GM21619 (cell line): ENCODE results near the gene SMPD3.
"Not testable (repeated sequence)": the region's sequence is repeated elsewhere in the genome, so short reads cannot be mapped to it uniquely, and the experiment has no call there.

Source experiments
- ATAC-seq: cut with Tn5 transposase; IDR thresholded peaks from one replicate; pipeline ENCODE4 v1.9.1; 2021; ENCODE audit not compliant: unreplicated experiment

The SMPD3 gene

DNA sequence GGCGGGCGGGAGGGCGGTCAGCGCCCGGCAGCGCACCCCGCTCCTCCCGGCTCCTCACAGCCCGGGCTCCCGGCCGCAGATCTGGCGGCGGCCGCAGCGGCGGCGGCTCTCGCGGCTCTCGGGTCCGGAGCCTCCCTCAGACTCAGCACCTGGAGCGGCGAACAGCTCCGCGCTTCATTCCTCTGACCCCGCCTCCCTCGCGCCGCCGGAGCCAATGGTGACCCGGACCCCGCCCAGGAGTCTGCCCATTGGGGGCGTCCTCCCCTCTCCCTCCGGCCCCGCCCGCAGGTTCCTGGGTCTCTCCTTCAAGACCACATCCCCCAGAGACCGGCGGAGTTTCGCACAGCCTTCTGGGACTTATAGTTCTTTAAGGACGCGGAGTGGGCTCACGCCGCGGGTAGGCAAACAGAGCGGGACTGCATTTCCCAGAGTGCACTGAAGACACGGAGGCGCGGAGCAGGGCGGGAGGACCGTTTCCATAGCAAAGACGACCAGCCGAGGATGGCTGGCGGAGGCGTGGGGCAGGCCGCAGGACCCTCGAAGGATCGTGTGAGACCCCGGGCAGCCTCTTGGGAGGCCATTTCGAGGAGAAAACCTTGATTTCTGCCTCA, at the start of gene SMPD3:
Gene SMPD3, minus strand, starts transcription at position 149 of the 611 bp plus-strand sequence. CDS start 76,327 bp downstream, outside the sequence.
- peak; percentile 88 for ATAC-seq

DNA sequence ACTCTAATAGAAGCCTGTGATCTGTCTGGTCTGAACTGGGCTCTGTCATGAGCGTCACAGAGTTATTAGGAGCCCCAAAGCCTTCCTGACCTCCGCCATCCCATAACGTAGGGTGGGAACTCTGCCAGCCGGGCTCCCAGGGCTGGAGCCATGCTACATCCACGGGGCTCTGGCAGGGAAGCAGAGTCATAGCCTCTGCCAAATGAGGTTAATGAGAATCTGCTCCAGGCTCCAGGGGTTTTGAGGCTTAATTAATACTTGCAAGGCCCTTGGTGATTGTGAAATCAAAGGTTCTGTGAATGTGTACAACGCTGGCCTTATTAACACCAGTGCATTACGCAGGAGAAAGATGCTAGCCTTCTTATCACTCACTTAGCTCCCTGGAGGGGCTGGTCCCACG, 48.4 kb upstream of the SMPD3 start:
- ATAC-seq: no peak

DNA sequence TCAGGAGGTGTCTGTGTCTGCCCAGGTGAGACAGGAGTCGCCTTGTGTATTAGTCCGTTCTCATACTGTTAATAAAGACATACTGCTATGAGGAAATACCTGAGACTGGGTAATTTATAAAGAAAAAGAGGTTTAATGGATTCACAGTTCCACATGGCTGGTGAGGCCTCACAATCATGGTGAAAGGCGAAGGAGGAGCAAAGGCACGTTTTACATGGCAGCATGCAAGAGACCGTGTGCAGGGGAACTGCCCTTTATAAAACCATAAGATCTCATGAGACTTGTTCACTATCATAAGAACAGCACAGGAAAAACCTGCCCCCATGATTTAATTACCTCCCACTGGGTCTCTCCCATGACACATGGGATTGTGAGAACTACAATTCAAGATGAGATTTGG, 46.0 kb upstream of the SMPD3 start:
- not testable (repeated sequence) for ATAC-seq

DNA sequence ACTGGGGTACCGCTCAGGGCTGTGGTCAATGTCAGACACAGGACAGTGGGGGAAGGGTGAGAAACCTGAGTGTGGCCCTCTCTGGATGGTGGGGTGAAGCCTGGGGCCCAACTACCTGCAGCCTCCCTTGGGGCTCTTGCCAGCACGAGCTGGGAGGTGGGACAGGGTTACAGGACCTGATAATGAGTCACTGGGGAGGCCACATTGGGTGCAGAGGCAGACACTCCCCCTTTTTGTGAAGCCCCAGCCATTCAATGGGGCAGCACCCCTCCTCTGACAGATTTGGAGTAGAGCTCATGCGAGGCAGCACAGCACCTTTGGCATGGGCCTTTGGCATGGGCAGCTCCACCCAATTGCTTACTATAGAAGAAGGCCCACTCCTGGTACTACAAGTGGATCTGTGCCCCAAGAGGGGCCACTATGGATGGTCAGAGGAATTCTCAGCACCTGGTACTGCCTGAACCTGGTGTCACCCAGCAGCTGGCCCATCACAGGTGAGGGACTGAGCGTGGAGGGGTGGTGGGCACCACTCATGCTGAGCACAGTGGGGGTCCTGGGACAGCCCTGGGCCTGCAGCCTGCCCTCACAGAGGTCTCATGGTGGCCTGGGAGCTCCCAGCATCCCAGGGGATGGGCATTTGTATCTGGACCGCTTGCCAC, 45.2 kb upstream of the SMPD3 start:
- ATAC-seq: no peak

DNA sequence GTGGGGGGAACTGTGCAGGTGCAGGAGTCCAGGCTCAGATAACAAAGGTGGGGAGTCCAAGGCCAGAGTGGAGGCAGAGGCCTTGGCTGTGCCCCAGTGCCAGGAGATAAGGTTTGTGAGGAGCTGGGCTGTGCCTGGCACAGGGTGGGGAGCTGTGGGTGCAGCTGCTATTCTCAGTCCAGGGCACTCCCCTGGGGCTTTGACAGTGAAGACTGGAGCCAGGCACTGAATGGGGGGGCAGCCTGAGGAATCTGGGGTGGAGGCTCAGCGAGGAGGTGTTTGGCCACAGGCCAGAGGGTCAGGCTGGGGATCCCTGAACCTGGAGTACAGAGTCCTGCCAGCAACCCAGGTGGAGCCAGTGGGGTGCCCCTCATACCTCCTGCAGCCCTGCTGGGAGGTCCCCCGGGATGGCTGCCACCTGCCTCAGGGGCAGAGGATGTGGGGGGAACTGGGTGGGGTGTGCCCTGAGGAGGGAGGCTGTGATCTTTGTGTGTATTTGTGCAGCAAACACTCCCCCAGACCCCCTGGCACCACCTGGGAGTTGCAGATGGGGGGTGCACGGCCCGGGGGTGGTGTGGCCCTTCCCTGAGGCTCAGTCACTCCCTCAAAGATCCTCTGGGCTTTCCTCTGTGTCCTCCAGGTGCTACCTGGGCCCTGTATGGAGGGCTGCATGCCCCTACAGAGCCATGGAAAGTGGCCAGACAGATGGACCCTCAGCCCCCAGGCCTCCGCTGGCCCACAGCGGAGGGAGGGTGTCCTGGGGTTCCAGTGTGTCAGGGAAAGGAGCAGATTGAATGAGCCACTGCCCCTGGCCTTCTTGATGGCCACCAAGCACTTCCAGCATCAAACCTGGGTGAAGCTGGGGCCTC, 44.5 kb upstream of the SMPD3 start:
- ATAC-seq: no peak

DNA sequence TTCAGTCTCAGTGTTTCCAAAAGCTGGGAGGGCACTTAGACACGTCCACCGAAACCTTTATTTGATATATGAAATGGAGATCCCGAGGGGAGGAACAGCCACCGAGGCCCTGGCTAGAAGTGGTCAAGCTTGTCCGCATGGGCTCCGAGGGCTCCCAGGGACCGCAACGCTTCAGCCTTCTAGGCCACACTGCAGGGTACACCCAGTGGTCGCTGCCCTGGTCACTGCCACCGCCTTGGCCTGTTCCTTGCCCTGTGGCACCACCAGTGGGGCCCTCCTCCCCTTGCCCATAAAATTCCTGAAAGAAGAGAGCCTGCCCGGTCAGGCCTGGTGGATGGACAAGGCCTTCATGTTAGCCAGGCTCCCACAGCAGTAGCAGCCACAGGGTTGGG, 43.8 kb upstream of the SMPD3 start:
- ATAC-seq: no peak

DNA sequence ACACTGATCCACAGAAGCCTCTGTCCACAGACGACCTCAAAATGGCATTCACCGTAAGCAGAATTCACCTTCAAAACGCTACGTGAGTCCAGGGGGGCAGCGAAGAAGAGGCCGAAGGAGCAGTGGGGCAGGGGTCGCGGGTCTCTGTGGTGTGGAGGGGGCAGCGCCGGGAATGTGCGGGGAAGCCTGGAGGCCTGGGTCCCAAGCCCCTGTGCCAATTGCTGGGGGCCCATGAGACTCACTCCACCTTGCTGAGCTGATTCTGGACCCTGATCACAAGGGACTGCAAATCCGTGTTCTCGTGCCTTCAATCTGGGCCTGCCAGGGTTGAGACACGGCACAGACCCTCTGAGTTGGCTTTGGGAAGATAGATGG, 43.3 kb upstream of the SMPD3 start:
- no peak for ATAC-seq

DNA sequence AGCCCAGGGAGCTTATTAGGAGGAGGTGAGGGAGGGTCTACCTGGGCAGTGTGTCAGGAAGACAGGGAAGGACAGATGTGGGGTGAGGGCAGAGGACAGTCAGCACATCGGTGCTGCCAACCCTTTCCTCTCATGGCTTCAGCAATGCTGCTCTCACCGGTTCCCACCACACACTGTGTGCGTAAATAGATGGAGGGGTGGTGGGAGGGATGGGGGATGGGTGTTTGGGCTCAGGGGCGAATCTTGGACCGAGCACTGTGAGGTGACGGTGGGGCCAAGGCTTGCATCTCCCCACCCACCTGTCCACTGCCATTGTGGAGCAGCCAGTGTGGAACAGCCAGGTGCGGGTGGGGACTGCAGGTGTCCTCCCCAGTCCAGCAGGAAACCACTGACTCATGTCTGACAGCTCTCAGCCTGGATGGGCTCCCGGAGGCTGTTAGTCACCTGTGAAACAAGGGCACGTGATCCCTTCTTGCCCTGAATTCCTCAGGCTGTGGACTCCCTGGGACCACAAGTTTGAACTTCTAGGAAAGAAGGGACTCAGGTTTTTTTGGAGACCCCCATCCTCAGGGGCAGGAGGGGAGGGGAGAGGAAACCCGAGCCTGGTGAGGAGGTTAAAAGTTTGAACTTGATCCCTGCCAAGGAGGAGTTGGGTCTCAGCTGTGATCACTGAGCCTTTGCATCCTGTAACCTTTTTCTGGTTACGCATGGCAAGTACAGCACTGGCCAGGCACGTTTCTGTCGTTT, 42.7 kb upstream of the SMPD3 start:
- no peak for ATAC-seq

DNA sequence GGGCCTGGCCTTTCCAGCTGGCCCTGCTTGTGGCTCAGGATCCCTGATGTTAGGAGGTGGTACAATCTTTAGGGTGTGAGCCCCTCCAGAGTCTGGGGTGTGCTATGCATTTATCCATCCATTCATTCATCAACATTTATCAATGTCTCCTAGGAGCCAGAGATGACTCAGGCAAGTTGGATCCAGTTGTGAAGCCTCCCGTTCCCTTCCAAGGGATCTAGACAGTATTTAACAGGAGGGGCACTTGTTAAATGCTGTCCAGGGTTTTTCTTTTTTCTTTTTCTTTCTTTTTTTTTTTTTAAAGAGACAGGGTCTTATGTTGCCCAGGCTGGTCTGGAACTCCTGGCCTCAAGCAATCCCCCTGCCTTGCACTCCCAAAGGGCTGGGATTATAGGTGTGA, 42.0 kb upstream of the SMPD3 start:
- no peak for ATAC-seq

DNA sequence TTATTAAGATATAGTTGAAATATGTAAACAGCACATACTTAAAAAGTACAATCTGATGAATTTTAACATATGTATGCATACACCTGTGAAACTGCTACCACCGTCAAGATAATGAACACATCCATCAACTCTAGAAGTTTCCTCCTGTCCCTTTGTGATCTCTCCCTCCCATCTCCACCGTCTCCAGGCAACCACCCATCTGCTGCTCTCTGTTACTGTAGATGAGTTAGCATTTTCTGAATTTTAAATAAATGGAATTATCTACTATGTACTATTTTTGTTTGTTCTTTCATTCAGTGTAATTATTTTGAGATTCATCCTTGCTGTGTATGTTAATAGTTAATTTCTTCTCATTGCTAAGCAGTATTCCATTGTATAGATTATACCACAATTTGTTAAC, 40.2 kb upstream of the SMPD3 start:
- ATAC-seq: no peak

DNA sequence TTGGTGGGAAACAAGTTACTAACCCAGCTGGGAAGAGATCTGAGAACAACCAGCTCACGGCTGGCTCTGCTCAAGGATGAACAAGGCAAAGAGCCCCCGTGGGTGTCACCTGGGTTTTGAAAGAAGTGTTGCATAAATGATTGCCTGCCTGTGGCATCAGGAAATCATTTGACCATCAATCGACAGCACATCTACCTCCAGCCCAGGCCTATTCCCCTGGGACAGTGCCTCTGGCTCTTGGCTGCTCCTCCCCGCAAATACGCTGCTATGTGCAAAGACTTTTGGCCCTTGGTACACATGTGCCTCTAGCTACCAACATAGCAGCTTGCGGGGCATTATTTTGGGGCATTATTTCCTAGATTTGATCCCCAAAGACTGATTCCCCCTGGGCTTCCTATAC, 39.4 kb upstream of the SMPD3 start:
- no peak for ATAC-seq

DNA sequence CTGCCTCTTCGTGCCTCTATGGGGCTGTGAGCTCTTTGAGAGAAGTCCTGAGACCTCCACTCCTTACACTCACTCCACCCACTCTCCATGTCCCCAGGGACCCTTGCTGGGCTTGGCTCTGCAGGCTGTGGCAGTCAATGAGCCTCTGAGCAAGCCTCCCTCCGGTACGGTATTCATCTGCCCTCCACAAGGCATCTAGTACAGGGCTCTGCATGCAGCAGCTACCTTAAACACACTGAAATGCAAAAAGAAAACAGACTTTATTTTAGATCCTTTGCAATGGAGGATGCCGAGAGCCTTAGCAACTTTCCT, 38.9 kb upstream of the SMPD3 start:
- ATAC-seq: no peak

DNA sequence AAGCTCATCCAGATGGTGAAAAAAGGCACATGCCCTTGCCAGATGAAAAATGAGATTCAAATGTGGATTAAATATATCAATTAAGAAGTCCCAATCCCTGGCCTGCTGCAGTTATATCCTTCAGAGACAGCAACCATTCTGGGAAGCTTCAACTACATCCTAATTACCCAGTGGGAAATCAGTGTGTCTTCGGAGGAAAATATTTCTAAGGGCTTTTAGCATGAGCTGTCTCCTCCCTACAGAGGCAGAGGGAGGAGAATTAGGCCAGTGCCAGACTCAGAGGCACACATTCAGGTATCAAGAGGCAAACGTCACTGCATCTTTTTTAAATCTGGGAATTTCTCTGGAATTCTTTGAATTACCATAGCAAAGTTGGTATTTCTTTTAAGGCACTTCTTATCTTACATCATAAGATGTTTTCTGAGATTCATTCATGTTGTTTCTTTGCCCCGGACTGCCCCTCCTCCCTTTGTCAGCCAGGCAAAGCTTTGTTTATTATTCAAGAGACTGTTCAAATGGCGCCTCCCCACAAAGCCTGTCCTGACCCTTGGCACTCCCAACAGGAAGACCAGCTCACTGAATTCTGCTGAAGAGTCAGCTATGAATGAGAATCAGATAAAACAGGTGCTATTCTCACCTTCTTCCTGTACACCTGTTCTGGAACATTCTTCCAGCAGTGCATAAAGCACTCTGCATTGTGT, 38.3 kb upstream of the SMPD3 start:
- no peak for ATAC-seq

DNA sequence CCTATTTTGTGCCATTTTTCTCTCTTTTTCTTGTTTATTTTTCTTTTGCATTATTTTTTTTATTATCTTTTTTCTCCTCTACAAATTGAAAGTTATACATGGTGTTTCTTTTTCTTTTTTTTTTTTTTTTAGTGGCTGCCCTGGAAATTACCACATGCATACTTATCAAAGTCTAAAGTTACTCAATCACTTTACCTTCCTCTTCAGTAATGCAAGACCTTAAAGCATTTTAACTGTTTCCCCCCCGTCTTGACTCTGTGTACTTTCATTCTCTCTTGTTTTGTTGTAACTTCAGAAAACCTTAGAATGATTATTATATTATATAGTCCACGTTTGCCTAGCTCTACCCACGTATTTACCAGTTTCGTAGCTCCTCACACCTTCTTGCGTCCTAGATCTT, 33.3 kb upstream of the SMPD3 start:
- no peak for ATAC-seq

DNA sequence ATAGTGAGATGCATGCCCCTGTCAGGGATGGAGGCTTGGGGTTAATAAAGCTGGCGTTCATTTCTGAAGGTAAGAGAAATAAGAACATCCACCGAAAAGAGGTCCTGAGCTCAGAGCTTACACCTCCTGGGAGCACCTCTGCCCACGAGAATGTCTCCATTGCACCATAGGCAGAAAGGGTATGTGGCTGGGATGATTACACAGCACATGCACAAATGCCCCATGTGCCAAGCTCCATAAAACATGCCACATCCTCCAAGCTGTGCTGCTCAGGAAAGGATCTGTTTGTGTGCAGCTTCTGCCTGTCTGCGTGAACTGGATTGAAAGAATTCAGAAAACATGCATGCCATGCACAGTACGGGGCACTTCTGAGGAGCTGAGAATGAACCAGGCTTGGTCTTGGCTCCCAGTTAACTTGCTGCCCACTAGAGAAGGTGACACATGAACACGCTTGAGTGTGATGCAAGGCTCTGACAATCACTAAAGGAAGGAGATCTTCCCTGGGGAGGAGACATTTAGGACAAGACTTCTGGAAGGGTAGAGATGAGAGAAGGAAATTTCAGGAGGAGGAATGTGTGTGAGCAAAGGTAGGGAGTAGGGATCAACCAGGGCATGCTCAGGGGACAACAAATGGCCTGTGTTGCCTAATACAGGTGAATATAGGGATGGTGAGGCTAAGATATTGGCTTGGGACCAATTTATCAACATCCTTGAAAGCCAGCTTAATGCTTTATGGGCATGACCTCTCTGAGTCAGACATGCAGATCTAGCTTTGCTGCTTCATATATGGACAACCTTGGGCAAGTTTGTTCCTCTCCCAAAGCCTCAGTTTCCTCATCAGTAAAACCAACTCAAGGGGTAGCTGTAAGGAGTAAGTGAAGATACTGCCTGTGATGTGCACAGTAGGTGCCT, 32.0 kb upstream of the SMPD3 start:
- ATAC-seq: no peak

DNA sequence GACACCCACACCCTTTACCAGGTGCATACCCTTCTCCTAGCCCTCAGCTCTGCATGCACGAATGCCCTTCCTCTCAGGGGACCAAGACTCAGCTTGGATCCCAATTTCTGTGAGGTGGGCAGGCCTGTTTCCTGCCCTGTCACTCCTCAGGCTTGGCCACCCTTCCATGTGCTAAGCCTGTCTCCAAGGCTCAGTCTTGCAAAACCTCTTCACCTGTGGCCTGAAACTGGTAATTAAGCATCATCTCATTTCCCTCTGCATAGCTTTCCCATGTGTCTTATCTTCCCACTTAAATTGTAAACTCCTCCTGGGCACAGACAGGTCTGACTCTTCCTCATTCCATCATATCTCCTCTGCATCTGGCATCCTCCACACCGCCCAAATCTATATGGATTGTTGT, 31.0 kb upstream of the SMPD3 start:
- no peak for ATAC-seq

DNA sequence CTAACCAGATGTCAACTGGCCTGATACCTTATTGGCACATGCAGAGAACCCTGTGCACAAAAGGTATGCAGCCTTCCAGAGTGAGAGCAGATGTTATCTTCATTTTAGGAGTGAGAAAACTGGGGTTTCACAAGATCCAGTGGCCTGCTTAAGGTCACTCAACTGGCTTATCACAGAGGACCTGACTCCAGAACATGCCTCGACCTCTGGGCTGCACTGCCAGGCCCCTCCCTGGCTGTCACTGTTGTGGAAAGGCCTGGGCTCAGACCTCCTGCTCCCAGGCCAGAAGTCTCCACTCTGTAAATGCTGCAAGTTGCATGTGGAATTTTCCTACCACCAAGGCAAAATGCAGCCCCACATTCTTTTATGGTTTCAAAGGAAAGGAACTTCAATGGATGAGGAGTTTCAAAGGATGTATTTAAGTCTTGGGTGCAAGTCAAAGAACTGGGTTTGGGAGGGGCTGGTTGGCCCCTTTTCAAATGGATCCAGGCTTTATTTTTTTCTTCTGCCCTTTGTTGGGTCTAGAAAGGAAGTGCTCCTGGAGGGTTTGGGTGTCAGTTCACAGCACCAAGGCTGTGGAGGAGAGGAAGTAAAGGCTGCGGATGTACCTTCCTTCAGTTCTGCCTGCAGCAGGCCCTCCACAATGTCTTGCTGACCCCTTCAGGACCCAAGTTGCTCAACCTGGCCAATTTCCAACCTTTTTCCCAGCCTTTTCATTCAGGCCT, 30.4 kb upstream of the SMPD3 start:
- no peak for ATAC-seq

DNA sequence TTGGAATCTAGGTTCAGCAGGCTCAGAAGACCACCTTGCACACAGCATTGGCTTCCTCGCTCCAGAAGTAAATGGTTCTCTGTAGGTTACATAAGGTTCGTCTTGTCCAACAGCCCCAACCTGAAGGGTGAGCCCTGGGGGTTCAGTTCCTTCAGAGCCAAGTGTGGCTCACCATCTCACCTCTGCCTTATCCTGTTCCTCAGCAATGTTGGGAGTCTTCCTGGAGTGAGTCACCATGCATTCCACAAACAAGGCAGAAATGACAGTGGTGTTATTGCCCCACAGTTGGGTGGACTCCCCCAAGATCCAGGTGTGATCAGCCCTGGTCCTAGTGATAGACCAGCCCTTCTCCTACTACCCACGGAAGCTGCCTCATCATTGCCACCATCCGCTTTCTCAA, 26.8 kb upstream of the SMPD3 start:
- no peak for ATAC-seq

DNA sequence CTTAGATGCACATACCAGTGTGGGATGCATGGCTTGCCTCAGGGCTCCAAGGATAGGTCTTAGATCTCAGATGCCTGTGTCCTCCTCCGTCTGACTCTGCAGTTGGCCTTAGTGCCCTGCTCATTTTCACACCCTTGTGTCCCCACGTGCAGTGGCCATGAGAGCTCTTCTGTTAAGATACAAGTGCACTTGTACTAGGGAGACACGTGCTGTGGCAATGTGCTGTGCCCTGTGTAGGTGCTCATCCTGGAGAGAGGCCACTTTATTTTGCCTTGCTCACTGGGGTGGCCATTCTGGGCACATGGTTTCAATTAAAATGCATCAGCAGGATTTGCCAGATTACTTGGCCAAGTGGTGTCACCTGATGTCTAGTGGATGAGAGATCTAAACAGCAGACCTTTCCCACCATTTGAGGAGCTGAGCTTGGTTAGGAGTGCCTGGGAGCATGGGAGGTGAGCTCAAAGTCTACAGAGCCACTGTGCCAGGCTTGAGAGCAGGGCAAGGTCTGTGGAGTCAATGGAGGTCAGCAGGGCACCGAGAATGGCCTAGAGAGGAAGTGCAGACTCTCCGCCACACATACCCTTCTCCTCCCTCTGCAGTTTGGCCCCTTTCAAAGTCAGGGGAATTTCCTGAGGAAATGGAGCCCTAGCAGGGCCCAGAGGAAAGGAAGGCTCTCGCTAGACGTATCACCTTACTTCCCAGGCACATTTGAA, 25.2 kb upstream of the SMPD3 start:
- ATAC-seq: no peak
